Measurements from ENCODE around the gene SETMAR. TPM values are rescaled to one million over a fixed set of nuclear protein-coding genes. Genes with fewer than 3 reads are reported as not detected.

SETMAR gene
- total RNA-seq, 1 experiment from 2014 or later: 9.4 TPM

DNA sequence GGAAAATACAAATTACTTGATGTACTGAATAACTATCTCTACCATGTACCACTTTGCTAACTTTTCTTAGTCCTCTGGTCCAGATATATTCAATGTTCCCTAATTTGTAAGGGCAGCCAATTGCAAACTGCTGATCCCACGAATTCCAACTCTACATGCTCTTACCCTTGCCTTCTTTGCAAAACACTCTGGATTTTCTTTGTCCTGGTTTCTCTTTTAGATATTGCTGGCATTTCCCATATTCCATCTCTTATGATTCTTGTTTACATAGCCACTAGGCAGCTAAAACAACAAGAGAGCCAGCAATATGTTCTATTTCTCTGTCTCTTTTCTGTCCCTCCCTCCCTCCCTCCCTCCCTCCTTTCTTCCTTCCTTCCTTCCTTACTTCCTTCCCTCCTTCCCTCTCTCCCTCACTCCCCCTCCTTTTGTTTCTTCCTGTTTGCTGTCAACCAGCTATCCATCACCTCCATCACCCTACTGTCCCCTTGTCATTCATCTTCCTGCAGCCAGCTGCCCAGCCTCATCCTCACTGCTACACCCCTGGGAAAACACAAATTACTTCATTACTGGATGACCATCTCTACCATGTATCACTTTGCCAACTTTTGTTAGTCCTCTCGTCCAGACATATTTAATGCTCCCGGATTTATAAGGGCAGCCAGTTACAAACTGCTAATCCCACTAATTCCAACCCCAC, 33.8 kb downstream of the SETMAR start:
- ATAC-seq (no peak), DNase-seq (ENCODE audit: low read depth, low spot score) (no peak)
- H4K20me1 ChIP-seq (ENCODE audit: insufficient read depth): no peaks in the 10 kb centered on the region
- TF ChIP-seq TCF7L2 (IDR thresholded peaks at IDR 0.05; ENCODE audit: borderline replicate concordance, extremely low read depth, insufficient read depth, insufficient read length) (no peak), EZH2 (IDR thresholded peaks at IDR 0.05) (no peak), POLR2A (IDR thresholded peaks at IDR 0.05; ENCODE audit: borderline replicate concordance, extremely low read depth, insufficient read depth, insufficient read length) (no peak)
- H3K9ac ChIP-seq (ENCODE audit: low read length): no peak overlapping the region
- RAD21 ChIA-PET (ENCODE audit: low non-redundant PET in 1 of 2, low total read pairs in 2 of 2, uncharacterized antibody in 2 of 2, unreplicated experiment in 2 of 2): no interaction called here
- no peak overlapping the region for H3K4me3 ChIP-seq (replicated peaks in 1 of 2; ENCODE audit: low read depth in 1 of 2, low read length in 2 of 2)
- POLR2A ChIA-PET: no interaction called here
- CTCF ChIA-PET: interaction anchor here (1.3 kb wide), 1 partner anchor 14 kb away, joined by 3 read pairs; no protein-coding TSS in a partner anchor
- H3K9me3 ChIP-seq (ENCODE audit: control insufficient read depth in 1 of 2, insufficient read depth in 1 of 2, low read depth in 1 of 2, low read length in 2 of 2): no peaks in the 10 kb centered on the region
- no peak overlapping the region for H3K27ac ChIP-seq (ENCODE audit: low read depth, low read length)
- H3K4me1 ChIP-seq (ENCODE audit: control insufficient read depth in 1 of 2, insufficient read depth in 2 of 2, low read length in 2 of 2): no peaks in the 10 kb centered on the region
- H3K4me2 ChIP-seq (ENCODE audit: low read length): no peak overlapping the region
- no TSS peak for BruUV-seq (replicated peaks)
- no peaks in the 10 kb centered on the region for H3K36me3 ChIP-seq (ENCODE audit: control insufficient read depth in 1 of 2, insufficient read depth in 2 of 2, low read length in 2 of 2)
- no peaks in the 10 kb centered on the region for H3K79me2 ChIP-seq (ENCODE audit: insufficient read depth, low read length)
- intact Hi-C loops (cut with micrococcal nuclease): no loop called here
- H2AFZ ChIP-seq (ENCODE audit: low read depth, low read length, poor library complexity, severe bottlenecking): no peak overlapping the region
- H3K27me3 ChIP-seq (ENCODE audit: insufficient read depth, low read length): no peaks in the 10 kb centered on the region
- no peaks in the 10 kb centered on the region for H3K9me2 ChIP-seq (ENCODE audit: insufficient read depth)

- Histone ChIP-seq H3K79me2 (ENCODE audit: insufficient read depth, low read length) (no peaks in the 10 kb centered on the region), H2AFZ (ENCODE audit: low read depth, low read length, poor library complexity, severe bottlenecking) (no peak overlapping the region), H3K9me3 (ENCODE audit: control insufficient read depth in 1 of 2, insufficient read depth in 1 of 2, low read depth in 1 of 2, low read length in 2 of 2) (no peaks in the 10 kb centered on the region), H3K36me3 (ENCODE audit: control insufficient read depth in 1 of 2, insufficient read depth in 2 of 2, low read length in 2 of 2) (no peaks in the 10 kb centered on the region), H3K27ac (ENCODE audit: low read depth, low read length) (no peak overlapping the region), H3K4me2 (ENCODE audit: low read length) (no peak overlapping the region), H3K4me1 (ENCODE audit: control insufficient read depth in 1 of 2, insufficient read depth in 2 of 2, low read length in 2 of 2) (no peaks in the 10 kb centered on the region), H3K27me3 (ENCODE audit: insufficient read depth, low read length) (no peaks in the 10 kb centered on the region), H3K9me2 (ENCODE audit: insufficient read depth) (no peaks in the 10 kb centered on the region), H4K20me1 (ENCODE audit: insufficient read depth) (no peaks in the 10 kb centered on the region), H3K4me3 (replicated peaks in 1 of 2; ENCODE audit: low read depth in 1 of 2, low read length in 2 of 2) (no peak overlapping the region), H3K9ac (ENCODE audit: low read length) (no peak overlapping the region)
- POLR2A ChIA-PET: no interaction called here
- ATAC-seq (peak; percentile 69; the same call in 1 of the 2 replicates), DNase-seq (ENCODE audit: low read depth, low spot score) (no peak)
- intact Hi-C loops (cut with micrococcal nuclease): no loop called here
- TF ChIP-seq, protein P1, sequence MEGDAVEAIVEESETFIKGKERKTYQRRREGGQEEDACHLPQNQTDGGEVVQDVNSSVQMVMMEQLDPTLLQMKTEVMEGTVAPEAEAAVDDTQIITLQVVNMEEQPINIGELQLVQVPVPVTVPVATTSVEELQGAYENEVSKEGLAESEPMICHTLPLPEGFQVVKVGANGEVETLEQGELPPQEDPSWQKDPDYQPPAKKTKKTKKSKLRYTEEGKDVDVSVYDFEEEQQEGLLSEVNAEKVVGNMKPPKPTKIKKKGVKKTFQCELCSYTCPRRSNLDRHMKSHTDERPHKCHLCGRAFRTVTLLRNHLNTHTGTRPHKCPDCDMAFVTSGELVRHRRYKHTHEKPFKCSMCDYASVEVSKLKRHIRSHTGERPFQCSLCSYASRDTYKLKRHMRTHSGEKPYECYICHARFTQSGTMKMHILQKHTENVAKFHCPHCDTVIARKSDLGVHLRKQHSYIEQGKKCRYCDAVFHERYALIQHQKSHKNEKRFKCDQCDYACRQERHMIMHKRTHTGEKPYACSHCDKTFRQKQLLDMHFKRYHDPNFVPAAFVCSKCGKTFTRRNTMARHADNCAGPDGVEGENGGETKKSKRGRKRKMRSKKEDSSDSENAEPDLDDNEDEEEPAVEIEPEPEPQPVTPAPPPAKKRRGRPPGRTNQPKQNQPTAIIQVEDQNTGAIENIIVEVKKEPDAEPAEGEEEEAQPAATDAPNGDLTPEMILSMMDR (IDR thresholded peaks at IDR 0.05 in 2 of 3, conservative IDR thresholded peaks at IDR 0.05 in 1 of 3; ENCODE audit: borderline replicate concordance in 1 of 3, insufficient read depth in 1 of 3, low read depth in 2 of 3, low read length in 2 of 3): peak in 1 of 3 experiments; percentile 6; a peak in 1 of 6 replicates
- no peak for TF ChIP-seq ZFX (IDR thresholded peaks at IDR 0.05)
- CTCF ChIA-PET: no interaction called here
- BruUV-seq (replicated peaks): no TSS peak
- RAD21 ChIA-PET (ENCODE audit: low non-redundant PET in 1 of 2, low total read pairs in 2 of 2, uncharacterized antibody in 2 of 2, unreplicated experiment in 2 of 2): no interaction called here
These were observed 35.6 kb downstream of the SETMAR start for GRCh38 chr3:4338751-4339150.
